Measurements from ENCODE around the gene MED12L.
A peak's percentile ranks its signal among the peaks of the same experiment; 100 is the strongest.

Gene MED12L

GRCh38 chr3:151436675-151437446, 351.4 kb downstream of the MED12L start:
- no peaks in the 10 kb centered on the region for H3K4me1 ChIP-seq
- no peaks in the 10 kb centered on the region for H3K36me3 ChIP-seq (ENCODE audit: control insufficient read depth, insufficient read depth, low read length)
- no peaks in the 10 kb centered on the region for H3K9me3 ChIP-seq (ENCODE audit: control insufficient read depth, low read length)
- H3K79me2 ChIP-seq = no peaks in the 10 kb centered on the region
- H3K4me3 ChIP-seq (ENCODE audit: low read depth, low read length) = no peak overlapping the region
- no peak overlapping the region for H2AFZ ChIP-seq
- no peaks in the 10 kb centered on the region for H3K27me3 ChIP-seq (ENCODE audit: control insufficient read depth, insufficient read depth, low read length)
- no peak for TF ChIP-seq CTCF (IDR thresholded peaks at IDR 0.05)
- H3K9ac ChIP-seq = no peak overlapping the region
- no peak overlapping the region for H3K27ac ChIP-seq
- no peak overlapping the region for H3K4me2 ChIP-seq (ENCODE audit: low read length)

- H3K4me1 ChIP-seq = no peaks in the 10 kb centered on the region
- H2AFZ ChIP-seq = no peak overlapping the region
- no peak overlapping the region for H3K27ac ChIP-seq
- H3K4me3 ChIP-seq (ENCODE audit: low read depth, low read length) = no peak overlapping the region
- no peaks in the 10 kb centered on the region for H3K9me3 ChIP-seq (ENCODE audit: control insufficient read depth, low read length)
- no peaks in the 10 kb centered on the region for H3K36me3 ChIP-seq (ENCODE audit: control insufficient read depth, insufficient read depth, low read length)
- no peak for TF ChIP-seq CTCF (IDR thresholded peaks at IDR 0.05)
- H3K4me2 ChIP-seq (ENCODE audit: low read length) = no peak overlapping the region
- H3K79me2 ChIP-seq = no peaks in the 10 kb centered on the region
- no peaks in the 10 kb centered on the region for H3K27me3 ChIP-seq (ENCODE audit: control insufficient read depth, insufficient read depth, low read length)
- H3K9ac ChIP-seq = no peak overlapping the region
Observed at GRCh38 chr3:151437906-151438305, 352.4 kb downstream of the MED12L start.

GRCh38 chr3:151439652-151440125, 354.2 kb downstream of the MED12L start:
- no peak overlapping the region for H3K9ac ChIP-seq
- no peaks in the 10 kb centered on the region for H3K9me3 ChIP-seq (ENCODE audit: control insufficient read depth, low read length)
- H3K27me3 ChIP-seq (ENCODE audit: control insufficient read depth, insufficient read depth, low read length) = no peaks in the 10 kb centered on the region
- no peak overlapping the region for H3K4me3 ChIP-seq (ENCODE audit: low read depth, low read length)
- no peak overlapping the region for H2AFZ ChIP-seq
- H3K79me2 ChIP-seq = no peaks in the 10 kb centered on the region
- H3K36me3 ChIP-seq (ENCODE audit: control insufficient read depth, insufficient read depth, low read length) = no peaks in the 10 kb centered on the region
- no peaks in the 10 kb centered on the region for H3K4me1 ChIP-seq
- TF ChIP-seq CTCF (IDR thresholded peaks at IDR 0.05) = peak; percentile 60
- H3K4me2 ChIP-seq (ENCODE audit: low read length) = no peak overlapping the region
- no peak overlapping the region for H3K27ac ChIP-seq

- Histone ChIP-seq H3K27me3 (ENCODE audit: control insufficient read depth, insufficient read depth, low read length) (no peaks in the 10 kb centered on the region), H3K27ac (no peak overlapping the region), H3K79me2 (no peaks in the 10 kb centered on the region), H3K4me2 (ENCODE audit: low read length) (no peak overlapping the region), H3K4me1 (no peaks in the 10 kb centered on the region), H3K9me3 (ENCODE audit: control insufficient read depth, low read length) (no peaks in the 10 kb centered on the region), H3K9ac (no peak overlapping the region), H3K4me3 (ENCODE audit: low read depth, low read length) (no peak overlapping the region), H2AFZ (no peak overlapping the region), H3K36me3 (ENCODE audit: control insufficient read depth, insufficient read depth, low read length) (no peaks in the 10 kb centered on the region)
- no peak for TF ChIP-seq CTCF (IDR thresholded peaks at IDR 0.05)
Observed at GRCh38 chr3:151440940-151441339, 355.5 kb downstream of the MED12L start.

- H3K9ac ChIP-seq = no peak overlapping the region
- H3K4me3 ChIP-seq (ENCODE audit: low read depth, low read length) = no peak overlapping the region
- no peak overlapping the region for H3K4me2 ChIP-seq (ENCODE audit: low read length)
- H3K79me2 ChIP-seq = no peaks in the 10 kb centered on the region
- H2AFZ ChIP-seq = no peak overlapping the region
- no peaks in the 10 kb centered on the region for H3K27me3 ChIP-seq (ENCODE audit: control insufficient read depth, insufficient read depth, low read length)
- H3K27ac ChIP-seq = no peak overlapping the region
- no peaks in the 10 kb centered on the region for H3K36me3 ChIP-seq (ENCODE audit: control insufficient read depth, insufficient read depth, low read length)
- no peak for TF ChIP-seq CTCF (IDR thresholded peaks at IDR 0.05)
- no peaks in the 10 kb centered on the region for H3K9me3 ChIP-seq (ENCODE audit: control insufficient read depth, low read length)
- no peaks in the 10 kb centered on the region for H3K4me1 ChIP-seq
Observed at GRCh38 chr3:151443583-151443982, 358.1 kb downstream of the MED12L start.
